Mesendoderm (in vitro differentiated cells): Measurements from ENCODE around the gene TMEM250.
A peak's percentile ranks its signal among the peaks of the same experiment; 100 is the strongest.

Experiments
- DNase-seq: peaks from one replicate; pipeline ENCODE4 v3.0.0; 2013
- H2AK5ac ChIP-seq: 2 replicates; pipeline ENCODE4 v1.6.1; 2013; ENCODE audit warnings: low read length, inconsistent platforms
- H2BK120ac ChIP-seq: 2 replicates; pipeline ENCODE4 v1.6.1; 2013; ENCODE audit warnings: low read depth, mild to moderate bottlenecking, low read length, moderate library complexity, mixed read lengths
- H2BK15ac ChIP-seq: replicated peaks from 2 replicates; pipeline ENCODE4 v1.6.1; 2013; ENCODE audit warnings: low read depth, mild to moderate bottlenecking, moderate library complexity
- H2BK5ac ChIP-seq: 2 replicates; pipeline ENCODE4 v1.6.1; 2013; ENCODE audit warnings: low read length, inconsistent platforms
- H3K18ac ChIP-seq: 2 replicates; pipeline ENCODE4 v1.6.1; 2013; ENCODE audit warnings: mild to moderate bottlenecking, low read length, mixed read lengths
- H3K23ac ChIP-seq: one replicate; pipeline ENCODE4 v1.6.1; 2013; ENCODE audit warnings: low read length
- H3K27ac ChIP-seq: 2 replicates; pipeline ENCODE4 v1.5.1; 2013; ENCODE audit warnings: low read depth, mild to moderate bottlenecking, inconsistent platforms, low read length, moderate library complexity
- H3K27me3 ChIP-seq: 2 replicates; pipeline ENCODE4 v1.6.1; 2013; ENCODE audit warnings: low read length, control low read depth, mild to moderate bottlenecking, inconsistent platforms; ENCODE audit not compliant: insufficient read depth, poor library complexity
- H3K36me3 ChIP-seq: 2 replicates; pipeline ENCODE4 v1.6.1; 2013; ENCODE audit warnings: low read length, inconsistent platforms; ENCODE audit not compliant: control insufficient read depth, insufficient read depth
- H3K4ac ChIP-seq: one replicate; pipeline ENCODE4 v1.6.1; 2013; ENCODE audit warnings: low read depth, mild to moderate bottlenecking, low read length, moderate library complexity
- H3K4me1 ChIP-seq: 2 replicates; pipeline ENCODE4 v1.6.1; 2013; ENCODE audit warnings: low read depth, low read length, inconsistent platforms; ENCODE audit not compliant: control insufficient read depth
- H3K4me2 ChIP-seq: 2 replicates; pipeline ENCODE4 v1.6.1; 2013; ENCODE audit warnings: low read length
- H3K4me3 ChIP-seq: 2 replicates; pipeline ENCODE4 v1.5.1; 2013; ENCODE audit warnings: mild to moderate bottlenecking, low read length
- H3K56ac ChIP-seq: one replicate; pipeline ENCODE4 v1.6.1; 2013; ENCODE audit warnings: low read length
- H3K79me1 ChIP-seq: 2 replicates; pipeline ENCODE4 v1.6.1; 2013; ENCODE audit warnings: low read length, inconsistent platforms
- H3K79me2 ChIP-seq: 2 replicates; pipeline ENCODE4 v1.6.1; 2013; ENCODE audit warnings: mild to moderate bottlenecking, low read length; ENCODE audit not compliant: control insufficient read depth, insufficient read depth
- H3K9ac ChIP-seq: 2 replicates; pipeline ENCODE4 v1.6.1; 2013; ENCODE audit warnings: low read length, inconsistent platforms
- H4K5ac ChIP-seq: one replicate; pipeline ENCODE4 v1.6.1; 2013; ENCODE audit warnings: low read length
- H4K8ac ChIP-seq: one replicate; pipeline ENCODE4 v1.6.1; 2013; ENCODE audit warnings: low read depth, mild to moderate bottlenecking, control low read depth, low read length, moderate library complexity
- WGBS: extraction: QIAGEN DNeasy Blood & Tissue Kit; methylation state at CpG from one replicate; pipeline ENCODE4 v1.1.7; 2013; ENCODE audit warnings: low lambda C conversion rate, missing lambda C conversion rate; ENCODE audit not compliant: insufficient coverage; ENCODE audit errors: extremely low coverage; 5-methylcytosine and 5-hydroxymethylcytosine counted together

Gene TMEM250

GRCh38 chr9:136142414-136142796 is 23.7 kb upstream of the TMEM250 start:
- H3K27me3 ChIP-seq, result no peaks in the 10 kb centered on the region

GRCh38 chr9:136141682-136142413 is 23.2 kb upstream of the TMEM250 start:
- WGBS, result no CpG with 5 or more reads among the region's 19 CpGs
- no peak overlapping the region for H2BK120ac ChIP-seq
- H3K79me2 ChIP-seq, result no peaks in the 10 kb centered on the region
- no peak overlapping the region for H3K4me2 ChIP-seq
- no peak overlapping the region for H2AK5ac ChIP-seq
- H2BK15ac ChIP-seq, result no peak overlapping the region
- H2BK5ac ChIP-seq, result no peak overlapping the region
- no peak overlapping the region for H4K8ac ChIP-seq
- H3K79me1 ChIP-seq, result no peaks in the 10 kb centered on the region
- no peaks in the 10 kb centered on the region for H3K27me3 ChIP-seq
- no peak overlapping the region for H3K18ac ChIP-seq
- H3K27ac ChIP-seq, result no peak overlapping the region
- no peak for DNase-seq
- H3K36me3 ChIP-seq, result no peaks in the 10 kb centered on the region
- no peak overlapping the region for H3K4me3 ChIP-seq
- peak overlapping the region; percentile 15 for H3K56ac ChIP-seq
- H3K9ac ChIP-seq, result no peak overlapping the region
- no peak overlapping the region for H4K5ac ChIP-seq
- no peaks in the 10 kb centered on the region for H3K4me1 ChIP-seq
- H3K23ac ChIP-seq, result no peak overlapping the region
- no peak overlapping the region for H3K4ac ChIP-seq

More at GRCh38 chr9:136142414-136142796, 23.7 kb upstream of the TMEM250 start:
- H3K79me2 ChIP-seq, result no peaks in the 10 kb centered on the region
- no peak overlapping the region for H3K4me2 ChIP-seq
- no peak overlapping the region for H4K5ac ChIP-seq
- H3K56ac ChIP-seq, result no peak overlapping the region
- H3K4me3 ChIP-seq, result no peak overlapping the region
- H2BK15ac ChIP-seq, result no peak overlapping the region
- H2BK5ac ChIP-seq, result no peak overlapping the region
- no peak overlapping the region for H3K4ac ChIP-seq
- no CpG with 5 or more reads among the region's 6 CpGs for WGBS
- no peak for DNase-seq
- no peak overlapping the region for H4K8ac ChIP-seq
- no peak overlapping the region for H3K27ac ChIP-seq
- H3K79me1 ChIP-seq, result no peaks in the 10 kb centered on the region
- no peak overlapping the region for H3K18ac ChIP-seq
- no peak overlapping the region for H3K23ac ChIP-seq
- H3K9ac ChIP-seq, result no peak overlapping the region
- H2AK5ac ChIP-seq, result no peak overlapping the region
- H2BK120ac ChIP-seq, result no peak overlapping the region
- no peaks in the 10 kb centered on the region for H3K4me1 ChIP-seq
- H3K36me3 ChIP-seq, result no peaks in the 10 kb centered on the region

GRCh38 chr9:136140966-136141365 is 22.3 kb upstream of the TMEM250 start:
- no peak overlapping the region for H3K27ac ChIP-seq
- no CpG with 5 or more reads among the region's 14 CpGs for WGBS
- H3K79me1 ChIP-seq, result no peaks in the 10 kb centered on the region
- no peak for DNase-seq
- H3K36me3 ChIP-seq, result no peaks in the 10 kb centered on the region
- no peak overlapping the region for H3K18ac ChIP-seq
- no peaks in the 10 kb centered on the region for H3K4me1 ChIP-seq
- no peak overlapping the region for H2BK15ac ChIP-seq
- no peak overlapping the region for H2BK120ac ChIP-seq
- no peak overlapping the region for H3K4me3 ChIP-seq
- no peak overlapping the region for H4K5ac ChIP-seq
- no peak overlapping the region for H2AK5ac ChIP-seq
- no peaks in the 10 kb centered on the region for H3K79me2 ChIP-seq
- no peak overlapping the region for H3K56ac ChIP-seq
- no peak overlapping the region for H4K8ac ChIP-seq
- H3K4ac ChIP-seq, result no peak overlapping the region
- no peak overlapping the region for H3K4me2 ChIP-seq
- H2BK5ac ChIP-seq, result no peak overlapping the region
- H3K9ac ChIP-seq, result no peak overlapping the region
- no peaks in the 10 kb centered on the region for H3K27me3 ChIP-seq
- no peak overlapping the region for H3K23ac ChIP-seq

GRCh38 chr9:136140046-136140445 is 21.4 kb upstream of the TMEM250 start:
- Histone ChIP-seq H4K8ac (no peak overlapping the region), H3K18ac (no peak overlapping the region), H3K36me3 (no peaks in the 10 kb centered on the region), H3K4me2 (no peak overlapping the region), H3K9ac (no peak overlapping the region), H2BK5ac (no peak overlapping the region), H3K27ac (no peak overlapping the region), H3K79me2 (no peaks in the 10 kb centered on the region), H3K56ac (no peak overlapping the region), H3K4ac (no peak overlapping the region), H2BK15ac (no peak overlapping the region), H3K79me1 (no peaks in the 10 kb centered on the region), H2AK5ac (no peak overlapping the region), H3K4me3 (no peak overlapping the region), H3K27me3 (no peaks in the 10 kb centered on the region), H3K4me1 (no peaks in the 10 kb centered on the region), H4K5ac (no peak overlapping the region), H3K23ac (no peak overlapping the region), H2BK120ac (no peak overlapping the region)
- no peak for DNase-seq
- no CpG with 5 or more reads among the region's 5 CpGs for WGBS

GRCh38 chr9:136138566-136138965 is 19.9 kb upstream of the TMEM250 start:
- no peak overlapping the region for H3K4me3 ChIP-seq
- DNase-seq, result peak; percentile 83
- no CpG with 5 or more reads among the region's 9 CpGs for WGBS

More at GRCh38 chr9:136138566-136138965, 19.9 kb upstream of the TMEM250 start:
- H4K5ac ChIP-seq, result no peak overlapping the region
- H2AK5ac ChIP-seq, result no peak overlapping the region
- no peaks in the 10 kb centered on the region for H3K79me2 ChIP-seq
- H3K27me3 ChIP-seq, result peaks cover 4% of the 10 kb centered on the region
- no peaks in the 10 kb centered on the region for H3K4me1 ChIP-seq
- no peak overlapping the region for H3K56ac ChIP-seq
- H3K23ac ChIP-seq, result no peak overlapping the region
- no peak overlapping the region for H3K18ac ChIP-seq
- no peak overlapping the region for H2BK15ac ChIP-seq
- H4K8ac ChIP-seq, result no peak overlapping the region
- H2BK5ac ChIP-seq, result no peak overlapping the region
- no peak overlapping the region for H3K4me2 ChIP-seq
- H2BK120ac ChIP-seq, result no peak overlapping the region
- no peak overlapping the region for H3K27ac ChIP-seq
- no peak overlapping the region for H3K9ac ChIP-seq
- H3K4ac ChIP-seq, result no peak overlapping the region
- no peaks in the 10 kb centered on the region for H3K36me3 ChIP-seq
- H3K79me1 ChIP-seq, result no peaks in the 10 kb centered on the region
